GM19463 (cell line): ENCODE measurements around the gene SNAPC4.
"Not testable (repeated sequence)": the region's sequence is repeated elsewhere in the genome, so short reads cannot be mapped to it uniquely, and the experiment has no call there.

ENCODE experiments used
- ATAC-seq: cut with Tn5 transposase; IDR thresholded peaks from one replicate; pipeline ENCODE4 v1.9.1; 2021; ENCODE audit warnings: mild to moderate bottlenecking, moderate library complexity; ENCODE audit not compliant: unreplicated experiment

SNAPC4 gene

GRCh38 chr9:136359774-136360718, 39.9 kb downstream of the SNAPC4 start:
- no peak for ATAC-seq

- ATAC-seq: no peak
Measured at GRCh38 chr9:136358888-136359287, 41.1 kb downstream of the SNAPC4 start.

GRCh38 chr9:136358016-136358415, 42.0 kb downstream of the SNAPC4 start:
- ATAC-seq: no peak

DNA sequence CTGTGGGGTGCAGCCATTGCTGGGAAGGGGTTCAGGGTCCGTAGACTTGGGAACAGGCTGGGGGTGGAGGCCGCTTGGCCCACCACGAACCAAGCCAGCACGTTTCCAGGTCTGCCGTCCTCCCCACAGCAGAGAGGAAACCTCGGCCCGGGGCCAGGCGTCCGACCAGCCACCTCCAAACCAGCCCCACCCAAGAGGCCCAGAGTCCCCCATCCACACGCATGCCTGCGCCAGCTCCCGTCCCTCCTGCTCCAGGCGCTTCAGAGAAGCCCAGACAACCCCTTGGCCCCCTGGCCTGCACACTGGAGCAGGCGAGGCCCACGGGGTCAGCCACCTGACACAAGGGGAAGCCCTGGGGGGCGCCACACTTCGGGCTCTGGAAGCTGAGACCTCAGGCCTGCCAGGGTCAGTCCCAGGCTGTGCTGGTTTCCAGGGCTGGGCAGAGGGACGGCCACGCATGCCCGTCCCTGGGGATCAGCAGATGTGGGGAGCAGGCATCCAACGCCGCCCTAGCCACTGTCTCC, 42.7 kb downstream of the SNAPC4 start:
- no peak for ATAC-seq

DNA sequence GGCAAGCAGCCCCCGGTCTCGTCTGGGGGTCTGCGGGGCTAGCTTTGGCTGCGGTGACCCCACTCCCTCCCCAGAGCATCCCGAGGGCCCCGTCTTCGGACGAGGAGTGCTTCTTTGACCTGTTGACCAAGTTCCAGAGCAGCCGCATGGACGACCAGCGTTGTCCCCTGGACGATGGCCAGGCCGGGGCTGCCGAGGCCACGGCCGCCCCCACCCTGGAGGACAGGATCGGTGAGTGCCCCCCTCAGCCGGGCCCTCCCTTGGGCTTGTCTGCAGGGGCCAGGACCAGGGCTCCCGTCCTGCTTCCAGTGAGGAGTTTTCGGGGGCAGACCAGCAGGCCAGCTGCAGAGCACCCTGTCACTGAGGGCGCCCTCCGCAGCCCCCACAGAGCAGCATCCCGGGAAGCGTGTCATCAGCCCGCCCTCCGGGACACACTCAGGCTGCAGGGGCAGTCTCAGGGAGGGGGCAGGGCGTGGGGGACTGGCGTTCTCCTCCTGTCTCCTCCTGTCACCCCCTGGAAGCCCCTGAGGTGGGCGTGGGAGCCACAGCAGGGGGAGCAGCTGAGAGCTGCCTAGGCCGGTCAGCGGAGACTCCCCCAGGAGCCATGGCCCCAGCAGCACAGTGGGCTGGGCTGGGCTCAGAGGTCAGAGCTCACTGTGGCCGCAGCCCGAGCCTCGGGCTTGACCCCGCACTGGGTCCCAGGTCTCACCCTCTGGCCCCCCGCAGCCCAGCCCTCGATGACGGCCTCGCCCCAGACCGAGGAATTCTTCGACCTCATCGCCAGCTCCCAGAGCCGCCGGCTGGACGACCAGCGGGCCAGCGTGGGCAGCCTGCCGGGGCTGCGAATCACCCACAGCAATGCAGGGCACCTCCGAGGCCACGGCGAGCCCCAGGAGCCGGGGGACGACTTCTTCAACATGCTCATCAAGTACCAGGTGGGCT, 44.1 kb downstream of the SNAPC4 start:
- ATAC-seq: no peak

DNA sequence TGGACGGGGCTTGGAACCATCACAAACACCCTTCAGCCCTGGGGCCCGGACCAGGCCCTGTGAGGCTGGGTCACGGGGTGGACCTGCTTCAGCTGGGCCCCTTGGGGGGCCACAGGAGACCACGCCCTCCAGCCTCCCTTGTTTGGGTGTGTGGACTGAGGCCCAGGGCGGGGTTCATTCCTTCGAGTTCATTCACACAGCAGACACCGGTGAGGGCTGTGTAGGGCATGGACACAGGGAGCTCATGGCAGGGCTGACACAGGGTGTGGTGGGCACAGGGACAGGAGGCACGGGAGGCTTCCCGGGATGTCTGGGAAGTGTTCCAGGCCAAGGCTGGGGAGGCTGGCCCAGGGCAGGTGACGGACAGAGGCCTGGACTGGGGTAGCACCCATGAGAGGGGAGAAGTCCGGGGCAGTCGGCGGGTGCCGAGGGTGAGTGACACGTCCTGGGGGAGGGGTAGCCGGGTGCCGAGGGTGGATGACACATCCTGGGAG, 45.3 kb downstream of the SNAPC4 start:
- no peak for ATAC-seq

- ATAC-seq: no peak
Measured at GRCh38 chr9:136353757-136354488, 46.0 kb downstream of the SNAPC4 start.

DNA sequence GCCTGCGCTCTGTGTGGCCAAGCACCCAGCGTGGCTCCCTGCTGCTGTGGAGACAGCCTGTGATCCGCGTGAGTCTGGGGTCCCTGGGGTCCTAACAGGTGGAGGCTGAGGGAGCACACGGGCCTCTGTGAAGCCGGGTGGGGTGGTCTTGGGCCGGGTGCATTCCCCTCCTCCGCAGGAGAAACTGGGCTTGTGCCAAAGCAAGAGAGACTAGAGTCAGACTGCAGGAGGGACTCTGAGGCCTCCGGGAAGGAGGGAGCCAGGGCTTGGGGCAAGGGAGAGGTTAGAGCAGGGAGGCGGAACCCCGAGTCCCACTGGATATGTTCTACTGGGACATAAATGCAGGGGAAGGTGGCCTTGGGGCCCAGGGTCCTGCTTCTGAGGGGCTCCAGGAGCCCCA, 46.9 kb downstream of the SNAPC4 start:
- ATAC-seq: no peak

GRCh38 chr9:136352682-136353081, 47.3 kb downstream of the SNAPC4 start:
- no peak for ATAC-seq

- not testable (repeated sequence) for ATAC-seq
Measured at GRCh38 chr9:136351868-136352267, 48.1 kb downstream of the SNAPC4 start.

DNA sequence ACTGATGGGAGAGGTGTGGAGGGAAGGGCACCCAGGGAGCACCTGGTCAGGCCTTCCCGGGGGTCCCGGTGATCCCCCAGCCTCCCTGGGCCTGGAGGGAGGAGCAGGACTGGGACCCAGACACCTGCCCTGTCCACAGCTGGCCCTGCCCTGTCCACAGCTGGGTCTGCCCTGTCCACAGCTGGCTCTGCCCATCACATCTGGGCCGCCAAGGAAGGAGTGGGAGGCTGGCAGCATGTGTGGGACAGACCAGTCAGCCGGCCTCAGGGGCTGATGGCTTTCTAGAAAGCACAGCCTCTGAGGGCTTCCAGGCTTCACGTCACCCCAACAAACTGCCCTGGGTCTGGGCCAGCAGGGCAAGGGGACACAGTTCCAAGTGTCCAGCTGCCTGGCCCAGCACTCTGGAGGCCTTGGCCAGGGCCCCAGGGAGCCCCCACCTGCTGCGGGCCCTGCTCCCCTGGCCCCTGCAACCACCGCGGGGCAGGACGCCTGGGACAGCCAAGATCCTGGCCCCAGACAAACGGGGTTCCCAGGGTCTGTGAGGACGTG, 48.6 kb downstream of the SNAPC4 start:
- ATAC-seq: no peak
